ENCODE measurements around the gene DIAPH2.
"Not testable (repeated sequence)": the region's sequence is repeated elsewhere in the genome, so short reads cannot be mapped to it uniquely, and the experiment has no call there.

The DIAPH2 gene

DNA sequence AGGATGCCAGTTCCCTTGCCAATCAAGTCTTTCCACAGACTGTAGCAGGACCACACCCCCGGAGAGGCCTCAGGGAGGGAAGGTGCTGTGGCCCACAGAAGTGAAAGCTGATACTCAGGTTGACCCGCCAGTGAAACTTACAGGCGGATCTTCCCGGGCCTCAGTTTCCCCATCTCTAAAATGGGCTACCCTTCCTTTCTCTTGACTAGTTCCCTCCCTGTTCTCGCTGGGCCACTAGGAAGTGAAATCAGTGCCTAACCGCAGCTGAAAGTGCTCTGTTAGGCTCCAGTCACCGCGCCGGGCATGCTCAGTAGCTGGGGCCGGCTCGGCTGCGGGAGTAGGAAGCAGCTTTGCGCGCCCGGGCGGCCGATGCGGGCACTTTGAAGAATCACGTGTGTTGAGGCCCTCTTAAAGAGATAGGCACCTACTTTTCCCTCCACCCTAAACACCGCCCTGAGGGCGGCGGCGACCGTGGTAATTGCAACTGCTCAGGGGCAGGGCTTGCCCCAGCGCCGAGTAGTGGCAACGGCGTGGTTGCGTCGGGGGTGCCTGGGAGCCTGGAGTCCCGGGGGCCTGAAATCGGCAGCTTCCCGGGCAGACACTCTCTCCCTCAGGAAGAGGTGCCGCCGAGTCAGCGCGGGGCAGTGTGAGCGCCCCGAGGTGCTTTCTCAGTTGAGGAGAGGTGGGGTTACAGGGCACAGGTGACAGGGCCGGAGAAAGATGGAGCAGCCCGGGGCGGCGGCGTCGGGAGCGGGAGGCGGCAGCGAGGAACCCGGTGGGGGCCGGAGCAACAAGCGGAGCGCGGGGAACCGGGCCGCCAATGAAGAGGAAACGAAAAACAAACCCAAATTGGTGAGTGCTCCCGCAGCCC, at the start of gene DIAPH2:
TSS of gene DIAPH2 (plus strand) at position 504 of the 871 bp plus-strand sequence.
- peak; percentile 70 for DNase-seq

- no peak for DNase-seq
These were observed 34.6 kb upstream of the DIAPH2 start for GRCh38 chrX:96650023-96650422.

- no peak for DNase-seq
These were observed 28.6 kb upstream of the DIAPH2 start for GRCh38 chrX:96655947-96656623.

GRCh38 chrX:96682516-96682915, 2.1 kb upstream of the DIAPH2 start:
- DNase-seq = no peak

GRCh38 chrX:96683997-96684338, 674 bp upstream of the DIAPH2 start:
- peak; percentile 44 for DNase-seq

- DNase-seq = peak; percentile 71
These were observed 813 bp downstream of the DIAPH2 start for GRCh38 chrX:96685210-96686099.

DNA sequence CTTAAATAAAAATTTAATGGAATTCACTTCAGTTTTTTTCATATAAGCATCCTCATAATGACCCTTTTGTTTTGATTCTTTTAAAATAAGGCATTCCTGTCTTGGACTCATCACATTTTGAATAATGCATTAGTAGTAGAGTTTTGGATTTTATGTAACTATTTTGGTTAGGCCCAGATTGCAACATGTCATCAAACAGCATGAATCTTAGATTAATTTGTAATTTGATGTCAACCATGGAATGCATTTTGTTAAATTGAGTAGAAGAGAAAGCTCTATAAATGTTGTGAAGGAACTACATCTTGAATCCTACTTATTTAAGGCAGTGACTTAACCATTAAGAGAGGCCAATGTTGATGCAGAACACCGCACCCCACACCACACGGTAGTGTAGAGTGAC, 3.1 kb downstream of the DIAPH2 start:
- no peak for DNase-seq

DNA sequence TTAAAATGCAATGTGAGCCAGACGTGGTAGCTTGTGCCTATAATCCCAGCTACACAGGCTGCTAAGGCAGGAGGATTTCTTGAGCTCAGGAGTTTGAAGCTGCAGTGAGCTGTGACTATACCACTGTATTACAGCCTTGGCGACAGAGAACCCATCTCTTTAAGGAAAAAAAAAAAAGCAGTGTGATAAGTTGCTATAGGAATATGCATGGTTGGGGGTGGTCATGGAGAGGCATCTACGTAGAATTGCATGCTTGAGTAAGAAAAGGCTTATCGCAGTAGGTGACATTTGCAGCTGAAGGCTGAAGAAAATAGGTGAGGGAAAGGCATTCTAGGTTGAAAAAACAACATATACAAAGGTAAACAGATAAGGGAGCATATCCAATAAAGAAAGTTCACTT, 4.1 kb downstream of the DIAPH2 start:
- DNase-seq = no peak

- no peak for DNase-seq
These were observed 5.3 kb downstream of the DIAPH2 start for GRCh38 chrX:96689991-96690390.

GRCh38 chrX:96692454-96692853, 7.8 kb downstream of the DIAPH2 start:
- no peak for DNase-seq

DNA sequence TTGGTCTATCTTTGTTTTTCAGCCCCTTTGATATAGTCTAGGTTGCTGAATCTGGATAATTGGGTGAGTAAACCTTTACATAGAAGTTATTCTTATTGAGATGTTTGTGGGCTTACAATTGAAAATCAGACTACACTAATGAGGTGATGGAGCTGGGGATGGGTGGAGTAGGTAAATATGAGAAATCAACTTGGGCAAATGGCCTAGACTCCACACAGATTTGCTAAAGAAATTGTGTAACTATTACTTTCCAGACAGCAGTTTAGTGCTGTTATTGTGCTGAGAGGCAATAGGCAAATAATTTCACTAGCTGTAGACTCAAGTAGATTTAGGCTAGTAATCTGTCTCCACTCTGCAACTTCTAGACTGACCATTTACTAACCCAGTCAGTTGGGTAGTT, 8.2 kb downstream of the DIAPH2 start:
- DNase-seq = no peak

DNA sequence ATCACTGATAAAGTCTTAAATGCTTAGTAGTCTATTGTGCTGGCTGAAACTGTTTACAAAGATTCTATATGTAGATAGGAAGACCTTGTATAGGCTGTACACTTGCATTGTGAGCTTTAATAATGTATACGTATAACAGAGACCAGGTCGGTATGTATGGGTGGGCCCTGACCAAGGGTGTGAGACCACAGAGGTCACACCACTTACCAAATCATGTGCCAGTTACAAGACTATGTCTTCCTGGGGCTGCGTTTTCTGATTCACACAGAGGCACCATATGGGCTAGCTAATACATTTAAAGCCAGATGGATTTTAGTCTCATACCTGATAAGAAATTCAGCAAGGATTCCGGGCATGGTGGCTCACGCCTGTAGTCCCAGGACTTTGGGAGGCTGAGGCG, 8.8 kb downstream of the DIAPH2 start:
- DNase-seq = no peak

- DNase-seq = no peak
These were observed 11.8 kb downstream of the DIAPH2 start for GRCh38 chrX:96696462-96696861.

- no peak for DNase-seq
These were observed 16.0 kb downstream of the DIAPH2 start for GRCh38 chrX:96700625-96701024.

DNA sequence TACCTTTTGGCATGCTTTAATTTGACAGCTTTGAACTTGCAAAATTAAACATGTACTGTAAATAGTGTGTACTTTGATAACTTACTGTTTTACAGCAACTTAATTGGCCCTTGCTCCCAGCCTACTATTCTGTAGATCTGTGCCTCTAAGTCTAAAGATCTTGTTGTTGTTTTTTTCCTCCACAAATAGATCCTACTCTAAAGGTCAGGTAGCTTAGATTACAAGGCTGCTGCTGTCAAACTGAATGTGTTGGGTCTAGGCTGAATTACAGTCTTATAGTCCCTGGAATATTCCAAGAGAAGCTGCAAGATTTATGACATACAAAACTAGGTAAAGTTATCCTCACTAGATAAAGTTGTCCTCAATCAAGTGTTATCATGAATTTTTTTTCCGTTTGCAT, 18.7 kb downstream of the DIAPH2 start:
- DNase-seq = no peak

DNA sequence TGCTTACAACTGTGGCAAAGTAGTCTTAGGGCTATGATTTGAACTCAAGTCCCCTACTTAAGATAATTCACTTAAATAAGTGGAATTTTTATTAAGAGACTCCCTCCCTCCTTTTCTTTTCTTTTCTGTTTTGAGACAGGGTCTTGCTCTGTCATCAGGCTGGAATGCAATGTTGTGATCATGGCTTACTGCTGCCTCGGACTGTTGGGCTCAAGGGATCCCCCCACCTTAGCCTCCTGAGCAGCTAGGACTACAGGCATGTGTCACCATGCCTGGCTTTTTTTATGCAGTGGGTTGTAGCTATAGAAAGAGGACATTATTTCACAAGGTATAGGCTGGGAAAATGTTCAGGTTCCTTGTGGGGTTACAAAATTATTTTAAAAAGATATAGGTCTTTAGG, 19.2 kb downstream of the DIAPH2 start:
- no peak for DNase-seq

- no peak for DNase-seq
These were observed 20.0 kb downstream of the DIAPH2 start for GRCh38 chrX:96704629-96705028.

- DNase-seq = no peak
These were observed 21.3 kb downstream of the DIAPH2 start for GRCh38 chrX:96705905-96706304.

GRCh38 chrX:96707804-96708203, 23.2 kb downstream of the DIAPH2 start:
- no peak for DNase-seq

DNA sequence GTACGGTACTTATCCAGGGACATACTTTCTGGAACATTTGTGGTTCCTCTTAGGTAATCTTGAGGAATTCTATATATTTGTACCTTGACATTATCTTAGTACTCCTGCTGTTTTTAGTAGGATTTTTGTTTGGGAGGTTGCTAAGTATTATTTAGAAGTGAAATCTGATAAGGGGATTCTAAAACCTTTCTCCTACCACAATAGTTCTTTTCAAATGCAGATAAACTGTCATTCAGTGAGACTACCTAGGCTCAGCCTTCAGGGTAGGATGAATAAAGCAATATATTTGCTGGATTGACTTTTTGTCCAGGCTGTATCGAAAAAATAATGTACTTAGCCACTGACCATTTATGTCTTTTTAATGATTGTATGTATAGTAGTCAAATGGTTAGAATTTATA, 25.4 kb downstream of the DIAPH2 start:
- DNase-seq = no peak

- DNase-seq = no peak
These were observed 28.7 kb downstream of the DIAPH2 start for GRCh38 chrX:96713303-96713702.

DNA sequence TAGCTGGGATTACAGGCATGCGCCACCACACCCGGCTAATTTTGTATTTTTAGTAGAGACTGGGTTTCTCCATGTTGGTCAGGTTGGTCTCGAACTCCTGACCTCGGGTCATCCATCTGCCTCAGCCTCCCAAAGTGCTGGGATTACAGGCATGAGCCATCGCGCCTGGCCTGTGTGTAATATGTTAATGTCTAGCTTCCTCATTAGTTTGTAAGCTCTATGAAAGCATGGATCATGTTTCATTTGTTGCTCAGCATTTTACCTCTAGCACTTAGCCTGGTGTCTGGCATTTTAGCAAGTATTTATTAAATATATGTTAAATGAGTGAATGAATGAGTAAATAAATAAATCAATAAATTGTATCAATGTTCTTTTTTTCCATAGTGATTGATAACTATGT, 29.8 kb downstream of the DIAPH2 start:
- DNase-seq = not testable (repeated sequence)

- no peak for DNase-seq
These were observed 30.8 kb downstream of the DIAPH2 start for GRCh38 chrX:96715481-96715880.
